ENCODE results near the gene PRDM9. TPM values are rescaled to one million over a fixed set of nuclear protein-coding genes. Genes with fewer than 3 reads are reported as not detected.
"Not testable (repeated sequence)": the region's sequence is repeated elsewhere in the genome, so short reads cannot be mapped to it uniquely, and the experiment has no call there.

The PRDM9 gene
- total RNA-seq, 1 donor from 2014 or later = not detected

DNA sequence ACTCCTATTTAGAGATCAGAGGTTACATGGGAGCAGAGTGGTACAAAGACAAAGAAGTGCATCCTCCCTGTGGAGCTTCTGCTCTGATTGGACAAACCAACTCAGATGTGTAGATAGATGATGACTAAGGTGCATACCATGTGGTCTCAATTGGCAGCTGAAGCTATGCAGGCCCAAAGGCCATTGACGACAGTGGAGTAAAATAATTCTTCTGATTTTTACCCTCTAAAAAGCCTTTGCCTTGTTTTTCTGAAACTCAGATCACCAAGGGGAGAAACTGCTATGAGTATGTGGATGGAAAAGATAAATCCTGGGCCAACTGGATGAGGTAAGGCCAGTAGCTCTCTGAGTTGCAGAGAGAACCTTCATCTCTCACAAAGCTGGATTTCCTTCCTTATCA, 15.6 kb downstream of the PRDM9 start:
- peaks cover 10% of the 10 kb centered on the region for H3K9me3 Mint-ChIP-seq (ENCODE audit: unreplicated experiment)

DNA sequence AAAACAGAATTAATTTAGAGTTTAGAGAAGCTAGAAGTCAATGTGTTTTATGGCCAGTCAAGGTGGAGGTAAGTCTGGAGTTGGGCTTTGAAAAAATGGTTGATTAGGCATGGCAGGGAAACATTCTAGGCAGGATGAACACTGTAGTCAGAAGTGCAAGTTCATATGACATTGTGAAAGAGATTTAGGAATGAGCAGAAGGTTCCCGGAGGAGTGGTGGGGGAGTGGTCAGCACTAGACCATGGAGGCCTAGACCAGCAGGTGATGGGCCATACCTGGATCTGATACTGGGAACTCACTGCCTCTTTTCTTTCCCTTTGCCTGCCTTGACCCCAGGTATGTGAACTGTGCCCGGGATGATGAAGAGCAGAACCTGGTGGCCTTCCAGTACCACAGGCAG, 16.6 kb downstream of the PRDM9 start:
- H3K27ac Mint-ChIP-seq (ENCODE audit: unreplicated experiment) = no peak overlapping the region
- no peak for DNase-seq (ENCODE audit: low read depth)
- Histone ChIP-seq H3K79me2 (ENCODE audit: insufficient read depth, low read length) (no peaks in the 10 kb centered on the region), H3K27ac (ENCODE audit: low read depth, low read length) (no peak overlapping the region), H3K9ac (ENCODE audit: low read length) (no peak overlapping the region), H4K20me1 (ENCODE audit: insufficient read depth, low read length) (no peaks in the 10 kb centered on the region), H3K9me3 (ENCODE audit: insufficient read depth, low read depth, low read length) (peaks cover 4% of the 10 kb centered on the region), H3K4me3 (ENCODE audit: insufficient read depth, low read depth, low read length) (no peak overlapping the region), H3K4me1 (ENCODE audit: insufficient read depth, low read length) (no peaks in the 10 kb centered on the region), H2AFZ (ENCODE audit: low read depth, low read length) (no peak overlapping the region), H3K36me3 (ENCODE audit: insufficient read depth, low read length) (no peaks in the 10 kb centered on the region), H3K27me3 (ENCODE audit: insufficient read depth, low read length) (no peaks in the 10 kb centered on the region), H3K4me2 (ENCODE audit: low read length) (no peak overlapping the region)
- no peaks in the 10 kb centered on the region for H3K36me3 Mint-ChIP-seq (ENCODE audit: low read depth, unreplicated experiment)
- H3K27me3 Mint-ChIP-seq (ENCODE audit: low read depth, unreplicated experiment) = peaks cover 2% of the 10 kb centered on the region
- no peak for FAIRE-seq
- no peak overlapping the region for H3K4me3 Mint-ChIP-seq (ENCODE audit: unreplicated experiment)
- no peaks in the 10 kb centered on the region for H3K4me1 Mint-ChIP-seq (ENCODE audit: low read depth, unreplicated experiment)
- peaks cover 13% of the 10 kb centered on the region for H3K9me3 Mint-ChIP-seq (ENCODE audit: unreplicated experiment)
- TF ChIP-seq EZH2 (IDR thresholded peaks at IDR 0.05; ENCODE audit: insufficient read depth, low read length) = no peak
- TF ChIP-seq, protein P1, sequence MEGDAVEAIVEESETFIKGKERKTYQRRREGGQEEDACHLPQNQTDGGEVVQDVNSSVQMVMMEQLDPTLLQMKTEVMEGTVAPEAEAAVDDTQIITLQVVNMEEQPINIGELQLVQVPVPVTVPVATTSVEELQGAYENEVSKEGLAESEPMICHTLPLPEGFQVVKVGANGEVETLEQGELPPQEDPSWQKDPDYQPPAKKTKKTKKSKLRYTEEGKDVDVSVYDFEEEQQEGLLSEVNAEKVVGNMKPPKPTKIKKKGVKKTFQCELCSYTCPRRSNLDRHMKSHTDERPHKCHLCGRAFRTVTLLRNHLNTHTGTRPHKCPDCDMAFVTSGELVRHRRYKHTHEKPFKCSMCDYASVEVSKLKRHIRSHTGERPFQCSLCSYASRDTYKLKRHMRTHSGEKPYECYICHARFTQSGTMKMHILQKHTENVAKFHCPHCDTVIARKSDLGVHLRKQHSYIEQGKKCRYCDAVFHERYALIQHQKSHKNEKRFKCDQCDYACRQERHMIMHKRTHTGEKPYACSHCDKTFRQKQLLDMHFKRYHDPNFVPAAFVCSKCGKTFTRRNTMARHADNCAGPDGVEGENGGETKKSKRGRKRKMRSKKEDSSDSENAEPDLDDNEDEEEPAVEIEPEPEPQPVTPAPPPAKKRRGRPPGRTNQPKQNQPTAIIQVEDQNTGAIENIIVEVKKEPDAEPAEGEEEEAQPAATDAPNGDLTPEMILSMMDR (IDR thresholded peaks at IDR 0.05; ENCODE audit: insufficient read depth, low read depth, low read length) = no peak

More for the DNA sequence above, 15.6 kb downstream of the PRDM9 start:
- Histone ChIP-seq H4K20me1 (ENCODE audit: insufficient read depth, low read length) (no peaks in the 10 kb centered on the region), H3K4me2 (ENCODE audit: low read length) (no peak overlapping the region), H2AFZ (ENCODE audit: low read depth, low read length) (no peak overlapping the region), H3K4me3 (ENCODE audit: insufficient read depth, low read depth, low read length) (no peak overlapping the region), H3K27me3 (ENCODE audit: insufficient read depth, low read length) (no peaks in the 10 kb centered on the region), H3K9me3 (ENCODE audit: insufficient read depth, low read depth, low read length) (peaks cover under 1% of the 10 kb centered on the region), H3K36me3 (ENCODE audit: insufficient read depth, low read length) (no peaks in the 10 kb centered on the region), H3K79me2 (ENCODE audit: insufficient read depth, low read length) (no peaks in the 10 kb centered on the region), H3K9ac (ENCODE audit: low read length) (no peak overlapping the region), H3K4me1 (ENCODE audit: insufficient read depth, low read length) (no peaks in the 10 kb centered on the region), H3K27ac (ENCODE audit: low read depth, low read length) (no peak overlapping the region)
- DNase-seq (ENCODE audit: low read depth) (no peak), FAIRE-seq (no peak)
- Mint-ChIP-seq H3K27ac (ENCODE audit: unreplicated experiment) (no peak overlapping the region), H3K4me3 (ENCODE audit: unreplicated experiment) (no peak overlapping the region), H3K4me1 (ENCODE audit: low read depth, unreplicated experiment) (no peaks in the 10 kb centered on the region), H3K36me3 (ENCODE audit: low read depth, unreplicated experiment) (no peaks in the 10 kb centered on the region), H3K27me3 (ENCODE audit: low read depth, unreplicated experiment) (peaks cover 2% of the 10 kb centered on the region)
- no peak for TF ChIP-seq EZH2 (IDR thresholded peaks at IDR 0.05; ENCODE audit: insufficient read depth, low read length)
- TF ChIP-seq, protein P1 (IDR thresholded peaks at IDR 0.05; ENCODE audit: insufficient read depth, low read depth, low read length) = no peak

DNA sequence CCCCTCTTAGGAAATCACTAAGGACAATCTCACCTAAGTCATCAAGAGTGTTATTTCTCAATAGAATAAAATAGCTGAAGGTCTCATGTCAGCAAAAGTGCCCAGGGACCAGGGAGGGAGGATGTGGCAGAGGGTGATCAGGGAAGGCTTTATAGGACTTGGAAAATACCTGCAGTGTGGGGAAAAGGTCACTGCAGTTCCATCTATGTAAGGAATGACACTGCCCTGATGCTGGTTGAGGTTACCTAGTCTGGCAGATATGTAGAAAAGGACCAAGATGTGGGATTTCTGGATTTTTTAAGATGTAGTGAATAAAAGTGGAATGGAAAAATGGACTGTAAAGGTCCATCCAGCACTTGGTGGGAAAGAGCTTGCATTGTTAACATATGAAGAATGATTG, 18.3 kb downstream of the PRDM9 start:
- H3K36me3 Mint-ChIP-seq (ENCODE audit: low read depth, unreplicated experiment) = no peaks in the 10 kb centered on the region
- Histone ChIP-seq H3K79me2 (ENCODE audit: insufficient read depth, low read length) (no peaks in the 10 kb centered on the region), H3K36me3 (ENCODE audit: insufficient read depth, low read length) (no peaks in the 10 kb centered on the region), H3K4me1 (ENCODE audit: insufficient read depth, low read length) (no peaks in the 10 kb centered on the region), H3K9me3 (ENCODE audit: insufficient read depth, low read depth, low read length) (peaks cover 4% of the 10 kb centered on the region), H3K27me3 (ENCODE audit: insufficient read depth, low read length) (no peaks in the 10 kb centered on the region), H3K27ac (ENCODE audit: low read depth, low read length) (no peak overlapping the region), H3K4me3 (ENCODE audit: insufficient read depth, low read depth, low read length) (no peak overlapping the region), H4K20me1 (ENCODE audit: insufficient read depth, low read length) (no peaks in the 10 kb centered on the region), H3K9ac (ENCODE audit: low read length) (no peak overlapping the region), H3K4me2 (ENCODE audit: low read length) (no peak overlapping the region), H2AFZ (ENCODE audit: low read depth, low read length) (no peak overlapping the region)
- H3K4me1 Mint-ChIP-seq (ENCODE audit: low read depth, unreplicated experiment) = no peaks in the 10 kb centered on the region
- H3K4me3 Mint-ChIP-seq (ENCODE audit: unreplicated experiment) = no peak overlapping the region
- TF ChIP-seq, protein P1 (IDR thresholded peaks at IDR 0.05; ENCODE audit: insufficient read depth, low read depth, low read length) = no peak
- no peak for TF ChIP-seq EZH2 (IDR thresholded peaks at IDR 0.05; ENCODE audit: insufficient read depth, low read length)
- no peak overlapping the region for H3K27ac Mint-ChIP-seq (ENCODE audit: unreplicated experiment)
- FAIRE-seq (no peak), DNase-seq (ENCODE audit: low read depth) (no peak)
- peaks cover 2% of the 10 kb centered on the region for H3K27me3 Mint-ChIP-seq (ENCODE audit: low read depth, unreplicated experiment)
- peaks cover 11% of the 10 kb centered on the region for H3K9me3 Mint-ChIP-seq (ENCODE audit: unreplicated experiment)

DNA sequence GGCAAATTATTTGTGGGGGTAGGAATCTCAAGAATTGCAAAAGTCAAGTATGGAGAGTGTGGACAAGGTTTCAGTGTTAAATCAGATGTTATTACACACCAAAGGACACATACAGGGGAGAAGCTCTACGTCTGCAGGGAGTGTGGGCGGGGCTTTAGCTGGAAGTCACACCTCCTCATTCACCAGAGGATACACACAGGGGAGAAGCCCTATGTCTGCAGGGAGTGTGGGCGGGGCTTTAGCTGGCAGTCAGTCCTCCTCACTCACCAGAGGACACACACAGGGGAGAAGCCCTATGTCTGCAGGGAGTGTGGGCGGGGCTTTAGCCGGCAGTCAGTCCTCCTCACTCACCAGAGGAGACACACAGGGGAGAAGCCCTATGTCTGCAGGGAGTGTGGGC, 19.2 kb downstream of the PRDM9 start:
- not testable (repeated sequence) for H3K36me3 Mint-ChIP-seq (ENCODE audit: low read depth, unreplicated experiment); H3K27ac Mint-ChIP-seq (ENCODE audit: unreplicated experiment)

More for the DNA sequence above, 19.2 kb downstream of the PRDM9 start:
- H3K9me3 ChIP-seq (ENCODE audit: insufficient read depth, low read depth, low read length); H3K36me3 ChIP-seq (ENCODE audit: insufficient read depth, low read length); H3K79me2 ChIP-seq (ENCODE audit: insufficient read depth, low read length); H3K4me2 ChIP-seq (ENCODE audit: low read length); FAIRE-seq; H3K27ac ChIP-seq (ENCODE audit: low read depth, low read length); H3K4me3 Mint-ChIP-seq (ENCODE audit: unreplicated experiment); H4K20me1 ChIP-seq (ENCODE audit: insufficient read depth, low read length); H3K4me3 ChIP-seq (ENCODE audit: insufficient read depth, low read depth, low read length); H3K9ac ChIP-seq (ENCODE audit: low read length); DNase-seq (ENCODE audit: low read depth); H3K4me1 ChIP-seq (ENCODE audit: insufficient read depth, low read length); H3K27me3 ChIP-seq (ENCODE audit: insufficient read depth, low read length); H3K27me3 Mint-ChIP-seq (ENCODE audit: low read depth, unreplicated experiment); H3K4me1 Mint-ChIP-seq (ENCODE audit: low read depth, unreplicated experiment); H2AFZ ChIP-seq (ENCODE audit: low read depth, low read length): not testable (repeated sequence)
- H3K9me3 Mint-ChIP-seq (ENCODE audit: unreplicated experiment) = peaks cover 11% of the 10 kb centered on the region

Measured in astrocyte (in vitro differentiated cells and primary cell).